Stimulated activated CD4-positive, alpha-beta T cell treated with anti-CD3 and anti-CD28 coated beads, Interleukin-2, amount 100 ng/mL, for 48 hours (primary cell): ENCODE data around the gene UBE2Q2.
A peak's percentile ranks its signal among the peaks of the same experiment; 100 is the strongest.
"Not testable (repeated sequence)": the region's sequence is repeated elsewhere in the genome, so short reads cannot be mapped to it uniquely, and the experiment has no call there.

Experiments
- DNase-seq, 2 donors: peaks; one replicate each; pipeline ENCODE4 v3.0.0-alpha.2; 2020

The UBE2Q2 gene

GRCh38 chr15:75842722-75843677, at the start of gene UBE2Q2:
Gene UBE2Q2 (plus strand): TSS chr15:75843447. CDS start chr15:75843667, 220 bp downstream.
- peak; percentile 48 to 63 for DNase-seq

GRCh38 chr15:75796321-75796720, 46.9 kb upstream of the UBE2Q2 start:
- no peak for DNase-seq

- not testable (repeated sequence) for DNase-seq
These were observed 46.1 kb upstream of the UBE2Q2 start for GRCh38 chr15:75797146-75797545.

DNA sequence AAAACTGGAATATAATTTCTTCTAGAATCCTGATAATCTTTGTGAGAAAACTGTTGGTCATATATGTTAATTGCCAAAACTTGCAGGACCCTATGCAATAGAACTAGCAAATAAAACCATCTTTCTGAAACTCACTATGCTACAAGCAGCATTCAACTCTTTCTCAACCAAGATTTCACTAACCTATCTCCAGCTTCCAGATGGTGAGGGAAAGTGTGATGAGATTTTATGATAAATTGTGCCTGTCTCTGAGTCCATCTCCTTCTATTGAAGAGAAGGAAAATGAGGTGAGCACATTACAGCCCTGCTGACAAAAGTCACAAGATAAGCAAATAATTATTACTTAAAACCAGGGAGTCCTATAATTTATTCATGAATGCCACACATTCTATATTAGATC, 44.1 kb upstream of the UBE2Q2 start:
- DNase-seq, result no peak

DNA sequence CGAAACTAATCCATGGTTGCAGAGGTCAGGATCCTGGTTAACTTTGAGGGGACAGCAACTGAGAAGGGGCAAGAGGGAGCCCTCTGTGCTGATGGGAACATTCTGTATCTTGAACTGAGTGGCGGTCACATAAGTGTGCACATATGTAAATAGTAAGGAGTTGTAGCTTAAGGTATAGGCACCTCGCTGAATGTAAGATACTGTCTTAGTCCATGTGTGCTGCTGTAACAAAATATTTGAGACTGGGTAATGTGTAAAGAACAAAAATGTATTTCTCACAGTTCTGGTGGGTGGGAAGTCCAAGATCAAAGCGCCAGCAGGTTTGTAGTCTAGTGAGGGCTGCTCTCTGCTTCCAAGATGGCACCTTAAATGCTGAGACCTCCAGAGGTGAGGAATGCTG, 42.8 kb upstream of the UBE2Q2 start:
- not testable (repeated sequence) for DNase-seq

DNA sequence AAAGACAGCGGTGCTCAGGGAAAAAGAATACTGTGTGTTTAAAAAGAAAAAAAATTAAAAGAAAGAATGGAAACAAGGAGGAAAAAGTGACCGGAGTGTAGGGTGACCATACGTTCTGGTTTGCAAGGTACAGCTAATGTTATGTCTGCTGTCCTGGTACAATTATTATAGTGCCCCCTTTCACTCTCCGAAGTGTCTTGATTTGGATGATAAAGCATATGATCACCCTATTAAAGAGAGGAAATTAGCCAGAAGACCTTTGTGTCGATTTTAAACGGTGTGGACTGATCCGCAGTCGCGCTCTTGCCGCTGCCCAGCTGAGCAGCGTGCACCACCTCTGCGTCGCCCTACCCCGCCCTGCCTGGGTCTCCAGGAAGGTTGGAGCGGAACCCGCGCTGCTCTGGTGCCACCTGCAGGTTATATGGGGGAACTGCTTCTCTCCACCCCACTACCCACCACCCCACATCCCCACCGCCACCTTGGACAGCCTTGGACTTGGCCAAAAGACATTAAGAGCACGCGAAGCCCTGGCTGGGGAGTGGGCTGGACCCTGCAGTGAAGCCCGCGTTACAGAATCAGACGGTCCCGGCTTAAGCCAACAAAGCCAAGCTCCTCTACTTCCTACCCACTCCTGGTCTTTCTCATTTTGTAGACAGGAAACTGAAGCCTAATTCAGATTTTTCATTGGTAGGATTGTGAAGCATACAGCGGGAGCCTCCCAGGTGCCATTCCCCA, 41.2 kb upstream of the UBE2Q2 start:
- DNase-seq, result peak; percentile 74 to 80

GRCh38 chr15:75807486-75807885, 35.8 kb upstream of the UBE2Q2 start:
- not testable (repeated sequence) for DNase-seq

DNA sequence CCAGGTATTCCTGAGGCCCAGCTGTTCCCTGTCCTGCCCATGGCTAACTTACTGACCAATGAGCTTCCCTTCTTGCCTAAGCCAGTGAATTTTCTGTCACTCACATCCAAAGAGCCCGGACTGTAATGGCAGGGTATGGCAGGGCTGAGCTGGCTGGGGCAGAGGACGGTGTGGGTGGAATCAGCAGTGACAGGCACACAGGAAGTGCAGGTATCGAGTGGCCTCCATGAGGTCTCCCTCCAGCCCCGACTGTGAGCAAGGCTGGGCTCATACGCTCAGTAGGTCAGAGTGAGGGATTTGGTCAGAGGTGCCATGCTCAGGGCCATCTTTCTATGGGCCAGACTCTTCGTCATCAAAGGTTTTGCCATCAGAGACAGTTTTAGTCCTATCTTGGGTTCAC, 35.2 kb upstream of the UBE2Q2 start:
- DNase-seq, result not testable (repeated sequence)

GRCh38 chr15:75808563-75808962, 34.7 kb upstream of the UBE2Q2 start:
- no peak for DNase-seq

DNA sequence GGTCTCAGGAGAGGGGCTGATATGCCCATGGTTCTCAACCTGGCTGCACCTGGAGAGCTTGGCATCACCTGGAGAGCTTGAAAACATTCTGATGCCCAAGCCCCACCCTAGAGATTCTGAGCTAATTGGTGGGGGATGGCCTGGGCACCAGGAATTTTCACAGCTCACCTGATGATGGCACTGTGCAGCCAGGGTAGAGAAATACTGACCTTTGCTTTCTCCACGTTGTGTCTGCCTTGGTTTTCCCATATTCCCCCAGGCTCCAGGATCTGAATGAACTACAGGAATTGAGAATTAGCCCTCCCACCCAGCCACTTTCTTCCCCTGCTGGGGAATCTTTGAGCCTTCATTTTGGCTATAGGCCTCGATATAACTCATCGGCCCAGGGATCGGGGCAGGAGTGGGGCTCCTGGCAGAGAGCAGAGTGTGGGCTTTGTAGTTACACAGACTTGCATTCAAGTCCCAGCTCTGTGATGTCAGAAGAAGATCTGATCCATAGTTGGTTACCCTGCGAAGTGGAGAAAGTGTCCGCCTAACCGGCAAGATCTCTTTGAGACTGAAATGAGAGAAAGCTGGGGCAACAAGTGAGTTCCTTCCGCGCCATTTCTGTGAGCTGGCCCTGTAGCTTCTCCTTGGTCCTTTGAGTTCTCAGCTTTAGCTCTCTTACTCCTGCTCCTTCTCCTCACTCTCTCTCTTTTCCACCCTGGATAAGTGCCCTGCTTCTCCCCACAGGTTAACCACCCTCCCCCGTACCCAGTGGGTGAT, 33.1 kb upstream of the UBE2Q2 start:
- DNase-seq, result peak in 1 of 2 donors; percentile 10

GRCh38 chr15:75810874-75811498, 32.3 kb upstream of the UBE2Q2 start:
- DNase-seq, result no peak

GRCh38 chr15:75811626-75812025, 31.6 kb upstream of the UBE2Q2 start:
- no peak for DNase-seq

DNA sequence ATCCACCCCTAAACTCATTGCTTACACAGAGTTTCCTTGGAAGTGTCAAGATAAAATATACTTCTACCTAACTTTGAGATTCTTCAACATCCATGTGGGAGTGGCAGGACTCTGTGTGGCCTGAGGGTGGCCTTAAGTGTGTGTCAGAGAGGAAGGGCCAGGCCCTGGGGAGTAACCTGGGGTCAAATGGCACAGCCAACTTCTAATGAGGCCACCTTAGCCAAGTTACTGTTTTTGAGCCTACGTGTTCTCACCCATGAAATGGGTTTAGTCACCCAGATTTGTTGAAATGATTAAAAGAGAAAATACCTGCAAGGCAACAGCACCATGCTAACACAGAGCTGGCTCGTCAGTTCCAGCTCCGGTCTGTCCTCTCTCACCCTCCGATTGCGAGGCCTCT, 28.5 kb upstream of the UBE2Q2 start:
- DNase-seq, result no peak

GRCh38 chr15:75815811-75816719, 27.2 kb upstream of the UBE2Q2 start:
- DNase-seq, result no peak

DNA sequence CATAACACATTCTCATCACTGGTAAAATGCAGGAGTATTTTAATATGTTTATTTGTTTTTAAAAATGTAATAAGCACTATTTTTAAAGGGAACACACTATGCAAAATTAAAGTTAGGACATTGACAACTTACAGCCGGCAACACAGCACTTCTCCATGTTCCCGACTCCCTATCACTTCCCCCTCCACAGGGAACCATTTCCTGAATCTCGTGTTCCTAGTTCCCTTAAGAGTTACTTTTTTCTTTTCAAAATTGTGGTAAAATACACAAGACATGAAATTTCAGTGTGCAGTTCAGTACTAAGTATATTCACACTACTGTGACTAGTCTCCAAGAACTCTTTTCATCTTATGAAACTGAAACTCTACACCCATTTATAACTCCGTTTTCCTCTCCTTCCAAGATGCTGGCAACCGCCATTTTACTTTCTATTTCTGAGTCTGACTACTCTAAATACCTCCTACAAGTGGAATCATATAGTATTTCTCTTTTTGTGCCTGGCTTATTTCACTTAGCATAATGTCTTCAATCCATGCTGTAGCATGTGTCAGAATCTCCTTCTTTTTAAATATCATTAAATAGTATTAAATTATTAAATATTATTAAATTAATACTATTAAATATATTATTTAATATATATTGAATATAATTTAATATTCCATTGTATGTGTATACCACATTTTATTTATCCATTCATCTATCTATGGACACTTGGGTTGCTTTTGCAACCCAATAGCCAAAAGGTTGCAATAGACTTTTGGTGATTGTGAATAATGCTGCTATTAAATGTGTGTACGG, 25.9 kb upstream of the UBE2Q2 start:
- DNase-seq, result no peak

DNA sequence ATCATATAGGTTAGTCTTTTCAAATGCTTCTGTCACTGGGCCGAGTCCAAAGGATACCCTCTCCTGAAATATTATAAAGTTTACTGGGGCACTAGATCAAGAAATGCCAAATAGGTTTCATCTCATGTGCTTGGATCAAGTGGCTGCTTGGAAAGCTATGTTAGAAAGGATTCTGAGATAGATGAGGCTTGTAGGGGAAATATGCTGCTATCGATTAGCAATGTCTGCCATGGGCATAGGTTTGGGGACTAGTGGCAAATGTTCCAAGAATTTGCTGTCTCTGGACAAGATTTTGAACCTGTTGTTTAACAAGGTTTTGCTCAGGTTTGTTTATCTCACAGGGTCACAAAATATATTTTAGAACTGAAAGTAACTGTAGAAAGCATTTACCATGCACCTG, 23.0 kb upstream of the UBE2Q2 start:
- no peak for DNase-seq

- DNase-seq, result no peak
These were observed 21.4 kb upstream of the UBE2Q2 start for GRCh38 chr15:75821786-75822345.

DNA sequence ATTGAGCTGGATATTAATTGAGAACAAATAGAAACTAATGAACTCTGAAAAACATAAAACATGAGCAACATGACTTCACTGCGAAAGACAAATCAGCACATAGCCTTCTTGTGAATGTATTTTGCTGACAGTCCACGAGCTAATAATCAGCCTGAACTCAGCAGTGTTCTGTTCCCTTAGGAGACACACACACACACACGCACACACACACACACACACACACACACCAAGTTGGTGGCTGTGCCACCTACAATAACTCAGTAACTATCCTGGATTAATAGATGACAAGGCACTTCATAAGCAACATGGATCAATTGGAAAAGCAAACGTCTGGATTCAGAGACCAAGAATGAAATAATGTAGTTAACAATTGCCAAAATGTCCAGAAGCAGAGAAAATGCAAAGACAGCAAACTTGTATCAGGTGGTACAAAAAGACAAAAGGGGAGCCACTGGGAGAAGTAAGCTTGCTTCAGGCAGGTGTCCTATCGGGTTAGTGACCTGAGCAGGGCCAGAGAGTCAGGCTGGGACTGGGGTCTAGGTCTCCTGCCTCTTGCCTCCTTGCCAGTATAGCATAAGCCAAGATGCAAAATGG, 20.5 kb upstream of the UBE2Q2 start:
- no peak for DNase-seq

- no peak for DNase-seq
These were observed 19.2 kb upstream of the UBE2Q2 start for GRCh38 chr15:75823860-75824613.
